NB4 (cell line): ENCODE measurements around the gene CARD9.

Source experiments
- MYC ChIP-seq: IDR thresholded peaks from 2 replicates; pipeline ENCODE4 v1.6.1; 2011; ENCODE audit warnings: low read depth, low read length
- POLR2A ChIP-seq: IDR thresholded peaks from 2 replicates; pipeline ENCODE4 v1.6.1; 2011; ENCODE audit warnings: mild to moderate bottlenecking; ENCODE audit not compliant: insufficient read length; ENCODE audit errors: extremely low read depth
- TF ChIP-seq, protein P1 (sequence below): IDR thresholded peaks from one replicate; pipeline ENCODE4 v1.5.1; 2012; ENCODE audit warnings: low read depth, low read length

DNA sequence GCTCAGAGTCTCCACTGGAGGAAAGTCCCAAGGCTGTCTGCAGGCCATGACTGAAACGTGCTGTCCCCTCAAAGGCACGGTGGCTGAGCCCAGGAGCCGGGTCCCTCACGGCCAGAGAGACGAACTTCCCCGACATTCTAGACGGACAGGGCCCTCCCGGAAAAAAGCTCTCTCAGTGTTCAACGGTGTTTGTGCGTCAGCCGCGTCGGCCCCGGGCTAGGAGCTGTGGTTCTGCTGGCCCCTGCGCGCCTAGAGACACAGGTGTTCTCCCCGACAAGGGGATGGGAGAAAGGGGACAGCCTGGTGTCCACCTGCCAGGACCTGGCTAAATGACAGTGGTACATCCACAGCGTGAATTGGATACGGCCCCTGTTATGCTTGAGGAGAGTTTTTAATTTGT, 51.9 kb downstream of the CARD9 start:
- TF ChIP-seq, protein P1, sequence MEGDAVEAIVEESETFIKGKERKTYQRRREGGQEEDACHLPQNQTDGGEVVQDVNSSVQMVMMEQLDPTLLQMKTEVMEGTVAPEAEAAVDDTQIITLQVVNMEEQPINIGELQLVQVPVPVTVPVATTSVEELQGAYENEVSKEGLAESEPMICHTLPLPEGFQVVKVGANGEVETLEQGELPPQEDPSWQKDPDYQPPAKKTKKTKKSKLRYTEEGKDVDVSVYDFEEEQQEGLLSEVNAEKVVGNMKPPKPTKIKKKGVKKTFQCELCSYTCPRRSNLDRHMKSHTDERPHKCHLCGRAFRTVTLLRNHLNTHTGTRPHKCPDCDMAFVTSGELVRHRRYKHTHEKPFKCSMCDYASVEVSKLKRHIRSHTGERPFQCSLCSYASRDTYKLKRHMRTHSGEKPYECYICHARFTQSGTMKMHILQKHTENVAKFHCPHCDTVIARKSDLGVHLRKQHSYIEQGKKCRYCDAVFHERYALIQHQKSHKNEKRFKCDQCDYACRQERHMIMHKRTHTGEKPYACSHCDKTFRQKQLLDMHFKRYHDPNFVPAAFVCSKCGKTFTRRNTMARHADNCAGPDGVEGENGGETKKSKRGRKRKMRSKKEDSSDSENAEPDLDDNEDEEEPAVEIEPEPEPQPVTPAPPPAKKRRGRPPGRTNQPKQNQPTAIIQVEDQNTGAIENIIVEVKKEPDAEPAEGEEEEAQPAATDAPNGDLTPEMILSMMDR, result no peak
- TF ChIP-seq MYC (no peak), POLR2A (no peak)
